Activated CD4-positive, CD25-positive, alpha-beta regulatory T cell treated with anti-CD3 and anti-CD28 coated beads, Interleukin-2, amount 50 U/mL, for 16 hours (primary cell): Measurements from ENCODE around the gene APOD.
"Not testable (repeated sequence)": the region's sequence is repeated elsewhere in the genome, so short reads cannot be mapped to it uniquely, and the experiment has no call there.

Source experiments
- DNase-seq: peaks from one replicate; pipeline ENCODE4 v3.0.0-alpha.2; 2020; ENCODE audit warnings: low read depth, low spot score

The APOD gene

DNA sequence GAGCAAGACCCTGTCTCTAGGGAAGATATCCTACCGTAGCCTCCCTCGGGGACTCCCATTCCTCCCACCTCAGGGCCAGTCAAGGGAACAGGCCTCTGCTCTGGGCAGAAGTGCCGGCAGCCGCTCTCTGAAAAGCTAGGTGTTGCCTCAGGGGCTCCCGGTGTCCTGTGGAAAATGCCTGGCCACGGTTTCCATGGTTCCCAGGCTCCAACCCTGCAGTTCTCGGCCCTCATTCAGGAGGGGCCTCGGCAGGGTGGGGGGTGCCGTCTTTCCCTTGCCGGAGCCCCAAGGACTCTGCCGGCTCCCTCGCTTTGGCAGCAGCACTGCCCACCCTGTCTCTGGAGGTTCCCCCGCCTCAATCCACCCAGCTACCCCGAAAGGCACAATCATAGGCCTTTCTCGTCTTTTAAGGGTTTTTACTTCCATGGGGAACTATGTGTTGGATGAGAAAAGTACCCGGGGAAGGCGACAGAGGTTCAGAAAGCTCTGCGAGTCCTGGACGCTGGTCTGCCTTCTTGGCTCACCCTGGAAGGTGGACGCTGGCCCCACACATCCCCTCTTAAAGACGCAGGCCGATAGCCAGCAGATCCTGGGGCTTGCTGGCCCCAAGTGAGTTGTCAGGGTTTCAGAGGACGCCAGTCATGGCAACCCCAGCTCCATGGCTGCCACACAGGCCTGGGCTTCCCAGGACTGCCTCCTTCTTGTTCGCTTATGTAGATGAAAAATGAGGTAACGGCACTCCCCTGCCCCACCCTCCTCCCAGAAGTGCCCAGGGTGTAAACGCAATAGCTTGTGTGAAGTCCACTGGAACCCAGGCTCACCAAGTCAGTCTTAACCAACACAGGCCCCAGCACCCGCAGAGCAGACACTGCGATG is 34.3 kb upstream of the APOD start:
- not testable (repeated sequence) for DNase-seq

DNA sequence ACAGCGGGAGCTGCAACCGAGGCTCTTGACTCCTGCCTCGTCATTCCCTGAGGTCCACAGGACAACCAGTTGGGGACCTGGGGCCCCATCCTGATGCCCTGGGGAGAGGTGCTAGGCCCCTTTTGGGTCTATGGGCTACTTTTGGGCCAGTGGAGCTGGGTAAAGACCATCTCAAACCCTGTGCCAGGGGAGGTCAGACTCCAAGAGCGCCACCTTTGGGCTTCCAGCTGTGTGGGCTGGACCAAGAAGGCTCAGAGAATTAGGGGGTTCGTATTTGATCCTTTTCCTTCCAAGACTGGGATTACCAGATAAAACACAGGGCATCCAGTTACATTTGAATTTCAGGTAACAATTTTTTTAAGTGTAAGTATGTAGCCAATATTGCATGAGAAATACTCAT is 33.4 kb upstream of the APOD start:
- DNase-seq = not testable (repeated sequence)

DNA sequence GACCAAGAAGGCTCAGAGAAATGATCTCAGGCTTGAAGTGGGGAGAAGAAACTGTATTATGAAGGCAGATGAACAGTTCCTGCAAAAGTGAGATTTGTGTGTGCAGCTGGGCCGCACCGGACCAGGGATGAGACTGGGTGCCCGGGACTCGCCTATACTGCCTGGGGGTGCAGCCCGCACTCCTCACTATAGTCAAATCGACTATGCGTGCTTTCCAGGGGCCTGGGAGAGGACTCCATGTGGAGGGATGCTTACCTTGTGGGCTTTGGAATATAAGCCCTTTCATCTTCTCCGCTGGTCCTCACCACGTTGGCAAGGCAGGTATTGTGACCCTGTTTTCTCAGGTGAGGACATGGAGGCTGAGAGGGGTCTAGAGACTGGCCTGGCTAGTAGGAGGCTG is 32.9 kb upstream of the APOD start:
- no peak for DNase-seq

DNA sequence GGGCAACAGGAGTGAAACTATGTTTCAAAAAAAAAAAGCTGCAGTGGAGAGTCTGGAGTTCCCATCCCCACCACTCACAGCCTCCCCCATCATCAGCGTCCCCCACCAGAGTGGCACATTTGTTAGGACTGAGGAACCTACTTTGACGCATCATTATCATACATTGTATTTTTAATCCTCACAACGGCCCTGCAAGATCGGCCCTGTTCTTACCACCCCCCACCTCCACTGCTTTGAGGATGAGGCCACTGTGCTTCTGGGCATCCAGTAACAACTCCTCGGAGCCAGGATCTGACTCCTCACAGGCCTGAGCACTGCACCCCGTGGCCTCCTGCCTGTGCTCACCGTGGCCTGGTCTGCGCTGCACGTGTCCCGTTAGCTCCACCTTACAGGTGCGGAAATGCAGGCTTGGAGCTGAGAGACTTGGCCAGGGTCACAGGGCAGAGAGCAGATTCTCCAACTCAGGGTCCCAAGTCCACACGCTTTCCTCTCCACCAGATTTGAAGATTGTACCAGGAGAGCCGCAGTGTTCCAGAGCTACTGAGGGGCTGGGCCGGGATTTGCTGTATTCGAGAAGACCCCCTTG is 32.3 kb upstream of the APOD start:
- not testable (repeated sequence) for DNase-seq

DNA sequence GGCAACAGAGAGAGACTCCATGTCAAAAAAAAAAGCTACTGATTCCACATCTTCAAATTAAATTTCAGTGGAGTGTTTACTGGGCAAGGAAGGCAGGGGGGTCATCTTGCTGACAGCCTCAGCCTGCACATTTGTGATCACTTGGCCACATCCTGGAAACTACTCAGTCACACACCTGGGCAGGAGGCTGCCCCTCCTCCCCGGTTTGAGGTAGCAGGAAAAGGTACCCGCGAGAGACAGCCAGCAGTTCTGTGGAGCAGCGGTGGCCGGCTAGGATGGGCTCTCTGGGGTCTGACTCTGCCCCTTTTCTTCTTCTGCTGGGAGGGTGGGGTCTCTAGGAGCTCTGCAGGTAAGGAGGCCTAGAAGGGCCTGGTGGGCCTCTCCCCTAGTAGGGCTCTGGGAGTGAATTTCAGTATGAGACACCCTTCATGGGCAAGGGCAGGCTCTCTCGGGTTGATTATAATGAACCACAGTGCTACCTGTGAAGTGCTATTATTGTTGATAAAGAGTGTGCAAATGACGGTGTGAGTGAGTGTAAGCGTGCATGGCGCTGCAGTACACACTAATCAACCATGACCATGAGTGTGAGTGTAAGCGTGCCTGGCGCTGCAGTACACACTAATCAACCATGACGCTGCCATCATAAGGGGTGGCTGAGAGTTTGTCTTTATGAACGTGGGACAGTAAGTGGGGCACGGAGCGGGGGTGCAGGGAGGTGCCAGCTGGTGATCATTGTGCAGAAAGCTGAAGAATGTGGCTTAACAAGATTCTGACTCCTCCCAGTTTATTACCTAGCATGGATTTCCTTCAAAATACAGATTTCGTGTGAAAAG is 31.1 kb upstream of the APOD start:
- not testable (repeated sequence) for DNase-seq

DNA sequence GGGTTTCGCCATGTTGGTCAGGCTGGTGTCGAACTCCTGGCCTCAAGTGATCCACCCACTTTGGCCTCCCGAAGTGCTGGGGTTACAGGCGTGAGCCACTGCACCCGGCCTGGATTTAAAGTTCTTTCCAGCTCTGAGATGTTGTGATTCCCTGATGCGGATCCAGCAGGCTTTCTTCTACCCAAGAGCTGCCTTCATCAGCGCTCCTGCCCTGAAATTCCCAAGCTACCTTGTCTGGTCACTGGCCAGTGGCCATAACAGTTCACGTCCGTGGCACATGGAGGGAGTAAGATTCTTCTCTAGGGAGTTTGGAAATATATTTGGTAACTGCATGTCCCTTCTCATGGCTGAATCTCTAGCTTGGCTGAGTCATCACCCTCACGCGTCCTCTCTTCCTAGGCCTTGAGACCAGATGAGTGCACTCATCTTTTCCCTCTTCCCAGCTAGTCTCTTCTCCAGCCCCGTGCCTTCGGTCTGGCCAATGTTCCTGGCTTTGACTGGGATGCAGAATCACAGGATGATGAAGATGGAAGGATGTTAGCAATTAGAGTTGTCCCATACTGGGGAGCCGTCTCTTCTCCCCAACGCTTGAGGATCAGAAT is 29.8 kb upstream of the APOD start:
- DNase-seq = no peak

DNA sequence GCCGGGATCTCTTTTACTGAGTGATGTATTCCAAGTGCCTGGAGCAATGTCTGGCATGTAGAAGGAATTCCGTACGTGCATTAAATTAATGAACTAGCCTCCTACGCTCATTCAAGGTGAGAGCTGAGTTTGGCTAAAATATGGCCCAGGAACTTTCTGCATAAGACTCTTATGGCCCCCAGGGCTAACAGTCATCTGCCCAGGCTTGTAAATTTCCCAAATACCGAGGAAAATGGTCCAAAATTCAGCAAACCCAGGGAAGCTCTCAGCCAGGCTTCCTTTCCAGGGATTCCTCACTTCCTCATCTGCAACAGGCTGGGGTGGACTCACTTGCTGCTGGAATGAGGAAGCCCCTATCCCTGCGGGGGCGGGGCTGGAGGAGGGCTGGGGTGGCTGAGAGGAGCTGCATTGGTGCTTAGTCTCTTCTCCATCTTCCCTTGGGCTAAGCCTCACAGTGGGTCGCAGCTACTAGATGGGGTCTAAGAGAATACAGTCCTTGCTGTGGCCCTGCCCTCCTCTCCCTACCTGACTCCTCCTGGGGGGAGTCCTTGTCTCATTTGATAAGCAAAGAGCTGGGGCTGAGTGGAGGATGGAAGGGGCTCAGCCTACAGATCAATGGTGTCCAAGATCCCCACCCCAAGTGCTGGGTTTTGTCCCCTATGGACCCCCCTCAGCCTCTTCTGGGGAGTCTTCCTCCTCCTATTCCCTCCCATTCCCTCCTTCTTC is 28.5 kb upstream of the APOD start:
- DNase-seq = no peak

DNA sequence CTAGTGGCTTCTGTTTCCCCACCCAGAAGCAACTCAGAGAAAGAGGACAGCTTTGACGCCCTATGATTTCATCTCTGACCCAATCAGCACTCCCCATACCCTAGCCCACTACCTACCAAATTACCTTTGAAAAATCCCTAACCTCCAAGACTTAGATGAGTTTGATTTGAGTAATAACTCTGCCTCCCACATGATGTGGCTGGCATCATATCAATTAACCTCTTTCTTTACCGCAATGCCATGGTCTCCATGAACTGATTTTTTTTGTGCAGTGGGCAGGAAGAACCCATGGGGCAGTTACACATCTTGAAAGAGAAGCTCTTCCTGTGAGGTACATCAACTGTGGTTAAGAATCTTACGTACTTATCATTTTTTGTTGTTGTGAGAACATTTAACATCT is 25.5 kb upstream of the APOD start:
- no peak for DNase-seq

DNA sequence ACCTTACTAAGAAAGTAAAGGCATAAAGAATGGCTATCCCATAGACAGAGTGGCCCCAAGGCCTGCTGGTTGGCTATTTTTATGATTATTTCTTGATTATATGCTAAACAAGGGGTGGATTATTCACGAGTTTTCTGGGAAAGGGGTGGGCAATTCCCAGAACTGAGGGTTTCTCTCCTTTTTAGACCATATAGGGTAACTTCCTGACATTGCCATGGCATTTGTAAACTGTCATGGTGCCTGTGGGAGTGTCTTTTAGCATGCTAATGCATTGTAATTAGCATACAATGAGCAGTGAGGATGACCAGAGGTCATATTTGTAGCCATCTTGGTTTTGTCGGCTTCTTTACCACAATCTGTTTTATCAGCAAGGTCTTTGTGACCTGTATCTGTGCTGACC is 18.0 kb upstream of the APOD start:
- not testable (repeated sequence) for DNase-seq

DNA sequence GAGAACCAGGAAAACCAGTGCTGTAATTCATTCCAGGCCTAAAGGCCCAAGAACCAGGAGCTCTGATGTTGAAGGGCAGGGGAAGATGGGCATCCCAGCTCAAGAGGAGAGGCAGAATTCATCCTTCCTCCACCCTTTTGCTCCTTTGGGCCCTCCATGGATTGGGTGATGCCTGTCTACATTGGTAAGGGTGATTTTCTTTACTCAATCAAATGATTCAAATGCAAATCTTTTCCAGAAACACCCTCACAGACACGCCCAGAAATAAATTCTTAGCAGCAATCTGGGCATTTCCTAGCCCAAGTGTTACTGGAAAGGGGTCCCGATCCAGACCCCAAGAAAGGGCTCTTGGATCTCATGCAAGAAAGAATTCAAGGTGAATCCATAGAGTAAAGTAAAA is 17.6 kb upstream of the APOD start:
- no peak for DNase-seq

DNA sequence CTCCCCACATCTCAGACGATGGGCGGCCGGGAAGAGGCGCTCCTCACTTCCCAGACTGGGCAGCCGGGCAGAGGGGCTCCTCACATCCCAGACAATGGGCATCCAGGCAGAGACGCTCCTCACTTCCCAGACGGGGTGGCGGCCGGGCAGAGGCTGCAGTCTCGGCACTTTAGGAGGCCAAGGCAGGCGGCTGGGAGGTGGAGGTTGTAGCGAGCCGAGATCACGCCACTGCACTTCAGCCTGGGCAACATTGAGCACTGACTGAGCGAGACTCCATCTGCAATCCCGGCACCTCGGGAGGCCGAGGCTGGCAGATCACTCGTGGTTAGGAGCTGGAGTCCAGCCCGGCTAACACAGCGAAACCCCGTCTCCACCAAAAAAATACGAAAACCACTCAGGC is 16.2 kb upstream of the APOD start:
- not testable (repeated sequence) for DNase-seq

DNA sequence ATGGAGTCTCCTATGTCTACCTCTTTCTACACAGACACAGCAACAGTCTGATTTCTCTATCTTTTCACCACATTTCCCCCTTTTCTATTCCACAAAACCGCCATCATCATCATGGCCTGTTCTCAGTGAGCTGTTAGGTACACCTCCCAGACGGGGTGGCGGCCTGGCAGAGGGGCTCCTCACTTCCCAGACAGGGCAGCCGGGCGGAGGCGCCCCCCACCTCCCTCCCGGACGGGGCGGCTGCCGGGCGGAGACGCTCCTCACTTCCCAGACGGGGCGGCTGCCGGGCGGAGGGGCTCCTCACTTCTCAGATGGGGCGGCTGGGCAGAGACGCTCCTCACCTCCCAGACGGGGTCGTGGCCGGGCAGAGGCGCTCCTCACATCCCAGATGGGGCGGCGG is 15.8 kb upstream of the APOD start:
- DNase-seq = not testable (repeated sequence)

DNA sequence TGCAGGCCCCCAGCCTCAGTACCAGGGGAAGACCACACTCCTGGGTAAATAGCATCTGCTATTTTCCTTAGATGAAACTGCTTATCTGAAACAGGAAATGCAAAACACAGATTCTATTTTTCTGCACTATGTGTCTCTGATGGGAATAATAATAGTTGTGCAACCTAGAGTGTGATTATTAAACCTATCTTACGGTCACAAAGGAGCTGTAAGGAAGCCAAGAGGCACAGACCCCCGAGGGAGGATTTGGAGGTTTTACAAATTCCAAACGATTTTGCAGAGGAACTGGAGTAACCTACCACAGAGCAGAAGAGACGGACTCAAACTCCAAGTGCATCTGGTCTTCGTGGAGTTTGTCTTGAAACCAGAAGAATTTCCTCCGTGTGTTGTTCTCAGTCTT is 14.1 kb upstream of the APOD start:
- DNase-seq = no peak

DNA sequence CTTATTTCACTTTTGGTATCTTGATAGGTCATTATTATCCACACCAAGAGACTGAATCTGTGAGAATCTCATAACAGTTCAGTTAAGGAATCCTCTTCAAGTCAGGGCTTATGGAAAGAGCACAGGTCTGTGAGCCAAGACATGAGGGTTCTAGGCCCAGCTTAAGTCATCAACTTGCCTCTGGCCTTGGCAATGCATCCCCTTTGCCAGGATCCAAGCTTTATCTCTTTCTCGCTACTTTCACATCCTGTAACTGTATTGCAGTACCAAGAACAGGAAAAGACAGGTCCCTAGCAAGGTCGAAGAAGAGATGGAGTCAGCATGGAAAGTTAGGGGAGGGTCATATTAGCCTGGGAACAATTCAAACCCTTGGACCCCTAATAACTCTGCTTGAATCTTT is 13.5 kb upstream of the APOD start:
- no peak for DNase-seq

DNA sequence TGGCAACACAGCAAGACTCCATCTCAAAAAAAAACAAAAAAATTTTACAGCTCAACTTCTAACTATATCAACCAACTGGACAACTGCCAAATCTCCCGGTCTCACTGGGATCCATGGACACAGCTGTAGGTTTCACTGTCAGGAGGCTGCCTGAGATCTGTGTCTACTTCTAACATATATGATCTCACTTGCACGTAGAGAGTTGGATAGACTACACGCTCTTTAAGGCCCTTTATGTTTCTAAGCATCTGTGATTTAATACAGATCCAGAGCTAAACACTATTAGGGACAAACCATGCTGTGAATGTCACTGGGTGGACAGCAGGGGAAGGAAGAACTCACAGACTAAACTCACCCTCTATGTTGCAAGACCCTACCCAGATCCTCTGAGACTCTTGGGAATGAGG is 13.0 kb upstream of the APOD start:
- DNase-seq = no peak

DNA sequence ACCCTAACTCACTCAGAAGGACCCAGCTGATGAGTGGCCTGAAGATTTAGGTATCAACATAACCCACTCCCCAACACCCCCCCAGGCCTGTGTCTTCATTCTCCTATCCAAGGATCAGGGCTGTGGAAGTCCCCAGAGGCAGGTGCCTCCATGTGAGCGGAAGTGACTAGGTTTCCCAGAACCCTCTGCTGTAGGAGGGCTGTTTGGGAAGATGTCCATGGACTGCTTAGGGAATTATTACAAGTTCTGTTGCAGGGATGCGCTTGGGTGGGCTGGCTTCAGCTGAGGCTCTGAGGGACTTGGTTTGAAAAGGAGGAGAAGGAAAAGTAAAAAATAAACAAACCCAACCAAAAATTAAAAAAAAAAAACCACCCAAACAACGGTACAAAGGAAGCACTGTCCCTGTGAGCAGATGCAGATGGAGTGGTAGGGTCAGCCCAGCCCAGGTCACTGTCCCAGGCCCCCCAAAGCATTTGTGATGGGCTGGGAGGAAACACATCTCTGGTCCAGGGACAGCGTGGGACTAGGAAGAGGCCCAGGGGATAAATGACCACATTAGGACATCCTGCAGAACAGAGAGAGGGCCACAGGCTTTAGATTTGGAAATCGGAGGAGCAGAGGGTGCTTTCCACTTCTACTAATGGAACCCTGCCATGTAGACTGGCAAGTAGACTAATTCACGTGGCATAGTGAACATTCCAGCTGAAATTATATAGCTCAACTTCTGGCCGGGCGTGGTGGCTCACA is 12.2 kb upstream of the APOD start:
- no peak for DNase-seq

DNA sequence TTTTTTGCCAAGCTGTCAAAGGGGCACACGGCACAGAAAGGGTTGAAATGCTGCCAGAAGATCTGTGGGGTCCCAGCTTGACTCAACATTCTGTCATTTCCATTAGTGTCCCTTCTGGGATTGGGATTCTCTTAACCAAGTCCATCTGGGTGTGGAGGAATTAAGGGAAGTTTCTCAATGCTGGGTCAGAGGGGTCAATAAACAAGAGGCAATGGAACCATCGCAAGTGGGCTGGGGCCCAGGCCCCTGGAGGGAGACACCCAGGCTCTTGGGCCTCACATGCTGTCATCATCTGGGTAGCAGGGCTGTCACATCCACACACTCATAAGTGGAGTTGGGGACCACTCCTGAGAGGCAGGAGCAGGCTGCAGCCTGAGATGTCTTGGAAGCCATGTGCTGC is 8.1 kb upstream of the APOD start:
- no peak for DNase-seq

DNA sequence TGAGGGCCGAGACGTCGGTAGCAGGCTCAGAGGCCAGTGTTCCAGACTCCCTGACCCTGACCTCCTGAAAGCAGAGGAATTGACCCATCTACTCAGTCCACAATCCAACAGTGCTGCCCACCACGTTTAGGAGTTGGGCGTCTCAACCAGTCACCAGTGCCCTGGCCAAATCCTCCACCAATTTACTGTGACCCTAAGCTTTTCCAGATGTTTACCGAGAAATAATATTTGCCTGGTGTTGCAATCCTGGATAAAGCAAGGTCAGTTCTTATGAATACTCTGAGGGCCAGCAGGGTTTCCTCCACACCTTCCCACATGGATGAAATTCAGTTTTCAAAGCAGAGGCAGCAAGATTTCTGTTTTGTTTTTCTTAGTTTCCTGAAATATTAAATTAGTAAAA is 7.5 kb upstream of the APOD start:
- DNase-seq = no peak

DNA sequence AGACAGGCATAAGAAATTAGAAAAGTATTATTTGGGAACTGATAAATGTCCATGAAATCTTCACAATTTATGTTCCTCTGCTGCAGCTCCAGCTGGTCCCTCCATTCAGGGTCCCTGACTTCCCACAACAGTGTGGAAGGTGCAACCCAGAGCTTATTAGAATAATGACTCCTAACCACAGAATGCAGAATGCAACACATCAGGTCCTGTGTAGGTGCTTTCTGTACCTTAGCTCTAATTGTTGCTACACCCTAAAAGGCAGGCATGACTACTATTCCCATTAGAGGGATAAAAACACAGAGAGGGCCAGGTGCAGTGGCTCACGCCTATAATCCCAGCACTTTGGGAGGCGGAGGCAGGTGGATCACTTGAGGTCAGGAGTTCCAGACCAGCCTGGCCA is 6.6 kb upstream of the APOD start:
- not testable (repeated sequence) for DNase-seq

DNA sequence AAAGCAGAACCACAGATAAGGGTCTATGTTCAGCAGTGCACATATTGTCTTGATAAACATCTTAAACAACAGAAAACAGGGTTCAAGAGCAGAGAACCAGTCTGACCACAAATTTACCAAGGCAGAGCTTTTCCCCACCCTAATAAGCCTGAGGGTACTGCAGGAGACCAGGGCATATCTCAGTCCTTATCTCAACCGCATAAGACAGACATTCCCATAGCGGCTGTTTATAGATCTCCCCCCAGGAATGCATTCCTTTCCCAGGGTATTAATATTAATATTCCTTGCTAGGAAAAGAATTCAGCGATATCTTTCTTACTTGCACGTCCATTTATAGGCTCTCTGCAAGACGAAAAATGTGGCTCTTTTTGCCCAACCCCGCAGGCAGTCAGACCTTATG is 6.1 kb upstream of the APOD start:
- not testable (repeated sequence) for DNase-seq

DNA sequence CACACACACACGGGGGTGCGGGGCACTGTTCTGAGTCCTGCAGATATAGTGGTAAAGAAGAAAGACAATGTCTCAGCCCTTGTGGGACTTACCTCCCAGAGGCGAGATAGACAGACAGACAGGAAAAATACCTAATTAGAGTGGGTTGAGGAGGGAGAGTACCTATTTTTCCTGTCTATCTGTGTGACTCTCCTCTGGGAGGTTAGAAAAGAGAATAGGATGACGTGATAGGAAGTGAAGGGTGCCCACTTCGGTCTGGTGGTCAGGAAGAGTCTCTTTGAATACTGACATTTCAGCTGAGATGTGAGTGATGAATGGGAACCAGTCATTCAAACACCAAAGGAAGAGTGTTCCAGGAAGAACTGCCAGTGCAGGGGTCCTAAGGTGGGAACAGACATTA is 4.1 kb upstream of the APOD start:
- DNase-seq = no peak
